ENCODE data around the gene RTN3. TPM values are rescaled to one million over a fixed set of nuclear protein-coding genes. Genes with fewer than 3 reads are reported as not detected.

Gene RTN3
- total and polyA plus RNA-seq, 12 donors, result 31.1 to 72.0 (median 50.6) TPM

- intact Hi-C loops (cut with DNase I), result no loop called here
- Histone ChIP-seq H3K4me3 (no peak overlapping the region), H3K27me3 (no peaks in the 10 kb centered on the region), H3K9me3 (no peaks in the 10 kb centered on the region), H3K27ac (no peak overlapping the region), H3K4me1 (peaks cover 0 to 33% (median 22%) of the 10 kb centered on the region in 9 donors), H3K36me3 (peaks cover 0 to 6% (median 0%) of the 10 kb centered on the region in 9 donors)
- DNase-seq, result no peak
- WGBS, 2 donors, result 93 to 97% methylated on average over 1 of the region's 1 CpG
- no peak for TF ChIP-seq CTCF (IDR thresholded peaks at IDR 0.05)
- no peak for ATAC-seq
These were observed 27.5 kb downstream of the RTN3 start for GRCh38 chr11:63708764-63709163.

- 54 to 62% methylated on average over 3 of the region's 3 CpGs for WGBS, 2 donors
- H3K4me1 ChIP-seq, result peaks cover 0 to 27% (median 22%) of the 10 kb centered on the region in 9 donors
- H3K4me3 ChIP-seq, result no peak overlapping the region
- H3K27ac ChIP-seq, result no peak overlapping the region
- peaks cover 0 to 6% (median 0%) of the 10 kb centered on the region in 9 donors for H3K36me3 ChIP-seq
- ATAC-seq (no peak), DNase-seq (no peak)
- no peaks in the 10 kb centered on the region for H3K9me3 ChIP-seq
- no peaks in the 10 kb centered on the region for H3K27me3 ChIP-seq
- intact Hi-C loops (cut with DNase I), result no loop called here
- TF ChIP-seq CTCF (IDR thresholded peaks at IDR 0.05), result no peak
These were observed 28.1 kb downstream of the RTN3 start for GRCh38 chr11:63709336-63709884.

GRCh38 chr11:63710476-63711217, 29.3 kb downstream of the RTN3 start:
- H3K27ac ChIP-seq, result no peak overlapping the region
- no peaks in the 10 kb centered on the region for H3K9me3 ChIP-seq
- H3K36me3 ChIP-seq, result peaks cover 0 to 15% (median 0%) of the 10 kb centered on the region in 9 donors
- intact Hi-C loops (cut with DNase I), result no loop called here
- TF ChIP-seq CTCF (IDR thresholded peaks at IDR 0.05), result peak in 4 of 9 donors; percentile 15 to 25 (median 22)
- WGBS, 2 donors, result 75 to 77% methylated on average over 11 of the region's 11 CpGs
- ATAC-seq, result peak in 6 of 8 donors; percentile 55 to 77 (median 70)
- H3K27me3 ChIP-seq, result no peaks in the 10 kb centered on the region
- H3K4me3 ChIP-seq, result no peak overlapping the region
- no peak for DNase-seq
- peaks cover 0 to 25% (median 16%) of the 10 kb centered on the region in 9 donors for H3K4me1 ChIP-seq

GRCh38 chr11:63711838-63712237, 30.5 kb downstream of the RTN3 start:
- WGBS, 2 donors, result 78 to 90% methylated on average over 6 of the region's 6 CpGs
- Histone ChIP-seq H3K27me3 (no peaks in the 10 kb centered on the region), H3K9me3 (no peaks in the 10 kb centered on the region), H3K4me1 (peaks cover 0 to 25% (median 12%) of the 10 kb centered on the region in 9 donors), H3K4me3 (no peak overlapping the region), H3K36me3 (peaks cover 0 to 18% (median 0%) of the 10 kb centered on the region in 9 donors), H3K27ac (no peak overlapping the region)
- intact Hi-C loops (cut with DNase I), result no loop called here
- no peak for DNase-seq
- no peak for TF ChIP-seq CTCF (IDR thresholded peaks at IDR 0.05)
- ATAC-seq, result no peak

All from heart right ventricle (tissue), 16 donors.